Measurements from ENCODE around the gene NFX1. TPM values are rescaled to one million over a fixed set of nuclear protein-coding genes. Genes with fewer than 3 reads are reported as not detected.
"Not testable (repeated sequence)": the region's sequence is repeated elsewhere in the genome, so short reads cannot be mapped to it uniquely, and the experiment has no call there.

NFX1 gene
- total RNA-seq, 4 donors from 2014 or later, result 44.7 to 65.3 (median 49.8) TPM

DNA sequence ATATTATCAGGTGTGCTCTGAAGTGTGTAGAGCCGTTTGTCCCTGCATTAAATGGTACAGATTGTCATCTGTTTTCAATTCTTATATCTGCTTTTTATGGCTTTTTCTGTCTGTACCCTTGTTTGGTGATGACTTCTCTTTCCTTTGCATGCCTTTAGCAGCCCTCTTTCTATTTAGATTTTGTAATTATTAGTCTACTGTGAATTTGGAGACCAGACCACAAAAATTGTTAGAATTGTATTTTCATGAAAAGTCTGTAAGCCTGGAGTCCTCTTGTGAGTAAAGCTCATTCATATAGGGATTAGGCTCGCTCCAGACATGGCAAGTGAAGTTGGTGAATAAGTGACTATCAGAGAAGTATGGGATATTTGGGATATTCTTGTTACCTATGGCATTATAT lies 41.7 kb downstream of the NFX1 start:
- Histone ChIP-seq H3K36me3 (peaks cover 19 to 23% of the 10 kb centered on the region in 2 donors), H3K27me3 (no peaks in the 10 kb centered on the region), H3K4me1 (peaks cover 25 to 32% of the 10 kb centered on the region in 2 donors), H3K9me3 (no peaks in the 10 kb centered on the region), H3K27ac (no peak overlapping the region), H3K4me3 (replicated peaks in 1 of 3) (no peak overlapping the region)
- intact Hi-C loops (cut with DNase I), result no loop called here
- DNase-seq, result no peak
- no peak for TF ChIP-seq POLR2A (IDR thresholded peaks at IDR 0.05)
- TF ChIP-seq, protein P1, sequence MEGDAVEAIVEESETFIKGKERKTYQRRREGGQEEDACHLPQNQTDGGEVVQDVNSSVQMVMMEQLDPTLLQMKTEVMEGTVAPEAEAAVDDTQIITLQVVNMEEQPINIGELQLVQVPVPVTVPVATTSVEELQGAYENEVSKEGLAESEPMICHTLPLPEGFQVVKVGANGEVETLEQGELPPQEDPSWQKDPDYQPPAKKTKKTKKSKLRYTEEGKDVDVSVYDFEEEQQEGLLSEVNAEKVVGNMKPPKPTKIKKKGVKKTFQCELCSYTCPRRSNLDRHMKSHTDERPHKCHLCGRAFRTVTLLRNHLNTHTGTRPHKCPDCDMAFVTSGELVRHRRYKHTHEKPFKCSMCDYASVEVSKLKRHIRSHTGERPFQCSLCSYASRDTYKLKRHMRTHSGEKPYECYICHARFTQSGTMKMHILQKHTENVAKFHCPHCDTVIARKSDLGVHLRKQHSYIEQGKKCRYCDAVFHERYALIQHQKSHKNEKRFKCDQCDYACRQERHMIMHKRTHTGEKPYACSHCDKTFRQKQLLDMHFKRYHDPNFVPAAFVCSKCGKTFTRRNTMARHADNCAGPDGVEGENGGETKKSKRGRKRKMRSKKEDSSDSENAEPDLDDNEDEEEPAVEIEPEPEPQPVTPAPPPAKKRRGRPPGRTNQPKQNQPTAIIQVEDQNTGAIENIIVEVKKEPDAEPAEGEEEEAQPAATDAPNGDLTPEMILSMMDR (IDR thresholded peaks at IDR 0.05), result no peak
- 78 to 82% methylated on average over 2 of the region's 2 CpGs for WGBS, 2 donors

DNA sequence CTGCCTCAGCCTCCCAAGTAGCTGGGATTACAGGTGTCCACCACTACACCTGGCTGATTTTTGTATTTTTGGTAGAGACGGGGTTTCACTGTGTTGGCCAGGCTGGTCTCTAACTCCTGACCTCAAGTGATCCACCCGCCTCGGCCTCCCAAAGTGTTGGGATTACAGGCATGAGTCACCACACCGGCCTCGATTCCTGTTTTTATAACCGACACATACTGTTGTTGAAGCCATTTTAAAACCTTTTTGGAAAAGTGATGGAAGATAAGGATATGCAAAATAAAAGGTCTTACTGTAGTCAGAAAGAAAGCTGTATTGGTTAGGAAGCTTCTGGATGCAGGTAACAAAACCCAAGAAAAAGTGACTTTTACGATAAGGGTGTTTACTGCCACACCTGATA lies 42.6 kb downstream of the NFX1 start:
- intact Hi-C loops (cut with DNase I); H3K27me3 ChIP-seq; H3K4me3 ChIP-seq (replicated peaks in 1 of 3); DNase-seq; H3K9me3 ChIP-seq; H3K27ac ChIP-seq: not testable (repeated sequence)
- WGBS, 2 donors, result 94 to 96% methylated on average over 7 of the region's 7 CpGs
- peaks cover 23 to 33% of the 10 kb centered on the region in 2 donors for H3K36me3 ChIP-seq
- peaks cover 20 to 27% of the 10 kb centered on the region in 2 donors for H3K4me1 ChIP-seq

DNA sequence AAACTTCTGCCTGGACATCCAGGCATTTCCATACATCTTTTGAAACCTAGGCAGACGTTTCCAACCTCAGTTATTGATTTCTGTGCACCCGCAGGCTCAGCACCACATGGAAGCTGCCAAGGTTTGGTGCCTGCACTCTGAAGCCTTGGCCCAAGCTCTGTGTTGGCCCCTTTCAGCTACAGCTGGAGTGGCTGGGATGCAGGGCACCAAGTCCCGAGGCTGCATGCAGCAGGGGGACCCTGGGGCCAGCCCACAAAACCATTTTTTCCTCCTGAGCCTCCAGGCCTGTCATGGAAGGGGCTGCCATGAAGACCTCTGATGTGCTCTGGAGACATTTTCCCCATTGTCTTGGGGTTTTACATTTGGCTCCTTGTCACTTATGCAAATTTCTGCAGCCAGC lies 49.9 kb downstream of the NFX1 start:
- H3K4me1 ChIP-seq, result no peaks in the 10 kb centered on the region
- WGBS, 2 donors, result 94 to 100% methylated on average over 2 to 3 of the region's 3 CpGs
- no peaks in the 10 kb centered on the region for H3K9me3 ChIP-seq
- DNase-seq, result no peak
- no peak overlapping the region for H3K27ac ChIP-seq
- H3K36me3 ChIP-seq, result peaks cover 69 to 76% of the 10 kb centered on the region in 2 donors
- H3K27me3 ChIP-seq, result no peaks in the 10 kb centered on the region
- intact Hi-C loops (cut with DNase I), result no loop called here
- TF ChIP-seq POLR2A (IDR thresholded peaks at IDR 0.05), result no peak
- TF ChIP-seq, protein P1 (IDR thresholded peaks at IDR 0.05), result no peak
- H3K4me3 ChIP-seq (replicated peaks in 1 of 3), result no peak overlapping the region

DNA sequence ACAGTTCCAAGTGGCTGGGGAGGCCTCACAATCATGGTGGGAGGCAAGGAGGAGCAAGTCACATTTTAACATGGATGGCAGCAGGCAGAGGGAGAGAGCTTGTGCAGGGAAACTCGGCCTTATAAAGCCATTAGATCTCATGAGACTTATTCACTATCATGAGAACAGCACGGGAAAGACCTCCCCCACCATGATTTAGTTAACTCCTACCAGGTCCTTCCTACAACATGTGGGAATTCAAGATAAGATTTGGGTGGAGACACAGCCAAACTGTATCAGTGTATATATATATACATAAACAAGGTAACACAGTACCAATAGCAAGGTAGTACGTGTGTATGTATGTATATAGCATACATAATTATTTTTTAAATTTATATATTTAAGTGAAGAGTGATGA lies 50.9 kb downstream of the NFX1 start:
- DNase-seq, result no peak
- 93% methylated on average over 3 of the region's 3 CpGs for WGBS, 2 donors
- H3K4me1 ChIP-seq, result no peaks in the 10 kb centered on the region
- H3K9me3 ChIP-seq, result no peaks in the 10 kb centered on the region
- H3K36me3 ChIP-seq, result peaks cover 78 to 86% of the 10 kb centered on the region in 2 donors
- no peaks in the 10 kb centered on the region for H3K27me3 ChIP-seq
- H3K4me3 ChIP-seq (replicated peaks in 1 of 3), result no peak overlapping the region
- intact Hi-C loops (cut with DNase I), result no loop called here
- no peak for TF ChIP-seq POLR2A (IDR thresholded peaks at IDR 0.05)
- TF ChIP-seq, protein P1 (IDR thresholded peaks at IDR 0.05), result no peak
- H3K27ac ChIP-seq, result no peak overlapping the region

DNA sequence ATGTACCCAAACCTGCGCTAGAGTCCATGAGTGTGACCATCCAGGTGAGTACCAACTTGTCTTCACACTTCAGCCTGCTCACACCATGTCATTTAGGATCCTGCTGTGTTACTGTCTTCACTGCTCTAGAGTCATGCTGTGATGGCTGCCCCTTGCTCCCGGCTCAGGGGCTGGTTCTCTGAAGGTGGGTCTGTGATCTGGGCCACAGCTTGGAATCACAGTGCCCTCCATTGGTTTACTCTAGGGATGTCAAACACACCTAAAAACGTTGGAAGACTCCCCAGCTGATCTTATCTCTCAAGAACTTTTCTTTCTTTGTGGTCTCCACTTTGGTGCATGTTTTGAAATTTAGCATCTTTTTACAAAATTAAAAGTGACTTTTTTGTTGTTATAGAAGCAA lies 53.8 kb downstream of the NFX1 start:
- 77 to 79% methylated on average over 3 of the region's 3 CpGs for WGBS, 2 donors
- H3K27ac ChIP-seq, result no peak overlapping the region
- DNase-seq, result no peak
- no peaks in the 10 kb centered on the region for H3K4me1 ChIP-seq
- intact Hi-C loops (cut with DNase I), result no loop called here
- TF ChIP-seq, protein P1 (IDR thresholded peaks at IDR 0.05), result no peak
- TF ChIP-seq POLR2A (IDR thresholded peaks at IDR 0.05), result no peak
- H3K36me3 ChIP-seq, result peaks cover 79 to 98% of the 10 kb centered on the region in 2 donors
- no peaks in the 10 kb centered on the region for H3K27me3 ChIP-seq
- H3K9me3 ChIP-seq, result no peaks in the 10 kb centered on the region
- H3K4me3 ChIP-seq (replicated peaks in 1 of 3), result no peak overlapping the region

DNA sequence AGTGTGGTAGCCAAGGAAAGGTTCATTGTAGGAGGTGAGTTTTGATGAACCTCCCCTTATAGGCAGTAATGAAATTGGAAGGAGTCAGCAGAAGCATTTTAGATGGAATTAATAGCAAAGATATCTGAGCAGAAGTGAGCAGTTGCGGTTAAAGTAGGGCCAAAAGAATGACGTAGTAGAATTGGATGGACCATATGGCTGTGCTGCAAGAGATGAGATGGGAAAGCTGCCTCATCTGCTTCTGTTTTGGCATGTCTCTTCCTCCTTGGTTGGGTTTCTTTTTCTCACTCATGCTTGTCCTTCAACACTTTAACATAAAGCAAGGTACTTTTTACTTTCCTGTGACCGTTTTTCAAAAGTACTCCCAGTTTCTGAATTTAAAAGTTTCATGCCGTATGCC lies 56.2 kb downstream of the NFX1 start:
- peaks cover 0 to 8% of the 10 kb centered on the region in 2 donors for H3K4me1 ChIP-seq
- TF ChIP-seq, protein P1 (IDR thresholded peaks at IDR 0.05), result no peak
- no peak for DNase-seq
- H3K9me3 ChIP-seq, result no peaks in the 10 kb centered on the region
- 91 to 97% methylated on average over 4 of the region's 4 CpGs for WGBS, 2 donors
- H3K36me3 ChIP-seq, result peaks cover 55 to 74% of the 10 kb centered on the region in 2 donors
- H3K27ac ChIP-seq, result no peak overlapping the region
- H3K4me3 ChIP-seq (replicated peaks in 1 of 3), result no peak overlapping the region
- H3K27me3 ChIP-seq, result no peaks in the 10 kb centered on the region
- intact Hi-C loops (cut with DNase I), result no loop called here

All from thyroid gland (tissue), 4 donors.